Activated CD4-positive, alpha-beta T cell treated with anti-CD3 and anti-CD28 coated beads, Interleukin-2, amount 50 U/mL, for 4 hours (primary cell): Measurements from ENCODE around the gene E4F1.

Experiments
- DNase-seq, 2 experiments: peaks; one replicate each; pipeline ENCODE4 v3.0.0-alpha.2; 2020

Gene E4F1

GRCh38 chr16:2207872-2208271 lies 15.5 kb upstream of the E4F1 start:
- no peak for DNase-seq

DNA sequence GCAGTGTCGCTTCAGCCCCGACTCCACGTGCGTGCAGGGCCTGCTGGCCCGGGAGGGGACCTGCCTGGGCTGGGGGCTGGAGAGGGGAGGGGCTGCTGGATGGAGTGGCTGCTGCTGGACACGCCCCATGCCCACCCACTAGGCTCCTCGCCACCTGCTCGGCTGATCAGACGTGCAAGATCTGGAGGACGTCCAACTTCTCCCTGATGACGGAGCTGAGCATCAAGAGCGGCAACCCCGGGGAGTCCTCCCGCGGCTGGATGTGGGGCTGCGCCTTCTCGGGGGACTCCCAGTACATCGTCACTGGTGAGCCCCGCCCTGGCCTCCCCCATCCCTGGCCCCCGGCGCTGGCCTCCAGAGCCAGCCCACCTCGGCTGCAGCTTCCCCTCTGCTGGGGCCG lies 15.1 kb upstream of the E4F1 start:
- DNase-seq: no peak

GRCh38 chr16:2208772-2209171 lies 14.6 kb upstream of the E4F1 start:
- no peak for DNase-seq

- no peak for DNase-seq
Measured at GRCh38 chr16:2209258-2210008, 14.0 kb upstream of the E4F1 start.

DNA sequence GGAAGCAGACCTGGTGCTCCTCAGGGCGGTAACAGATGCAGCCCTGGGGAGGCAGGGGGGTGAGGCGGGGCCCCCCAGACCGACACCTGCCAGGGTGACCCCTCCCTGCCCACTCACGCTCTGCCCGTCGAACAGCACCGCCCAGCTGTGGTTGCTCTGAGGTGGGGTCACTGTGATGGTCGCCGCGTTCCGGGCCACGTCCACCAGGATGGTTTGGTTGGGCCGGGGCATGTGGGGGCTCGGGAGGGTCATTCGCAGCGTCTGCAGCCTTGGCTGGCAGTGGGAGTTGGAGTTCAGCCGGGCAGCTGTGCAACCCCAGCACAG lies 13.4 kb upstream of the E4F1 start:
- no peak for DNase-seq

DNA sequence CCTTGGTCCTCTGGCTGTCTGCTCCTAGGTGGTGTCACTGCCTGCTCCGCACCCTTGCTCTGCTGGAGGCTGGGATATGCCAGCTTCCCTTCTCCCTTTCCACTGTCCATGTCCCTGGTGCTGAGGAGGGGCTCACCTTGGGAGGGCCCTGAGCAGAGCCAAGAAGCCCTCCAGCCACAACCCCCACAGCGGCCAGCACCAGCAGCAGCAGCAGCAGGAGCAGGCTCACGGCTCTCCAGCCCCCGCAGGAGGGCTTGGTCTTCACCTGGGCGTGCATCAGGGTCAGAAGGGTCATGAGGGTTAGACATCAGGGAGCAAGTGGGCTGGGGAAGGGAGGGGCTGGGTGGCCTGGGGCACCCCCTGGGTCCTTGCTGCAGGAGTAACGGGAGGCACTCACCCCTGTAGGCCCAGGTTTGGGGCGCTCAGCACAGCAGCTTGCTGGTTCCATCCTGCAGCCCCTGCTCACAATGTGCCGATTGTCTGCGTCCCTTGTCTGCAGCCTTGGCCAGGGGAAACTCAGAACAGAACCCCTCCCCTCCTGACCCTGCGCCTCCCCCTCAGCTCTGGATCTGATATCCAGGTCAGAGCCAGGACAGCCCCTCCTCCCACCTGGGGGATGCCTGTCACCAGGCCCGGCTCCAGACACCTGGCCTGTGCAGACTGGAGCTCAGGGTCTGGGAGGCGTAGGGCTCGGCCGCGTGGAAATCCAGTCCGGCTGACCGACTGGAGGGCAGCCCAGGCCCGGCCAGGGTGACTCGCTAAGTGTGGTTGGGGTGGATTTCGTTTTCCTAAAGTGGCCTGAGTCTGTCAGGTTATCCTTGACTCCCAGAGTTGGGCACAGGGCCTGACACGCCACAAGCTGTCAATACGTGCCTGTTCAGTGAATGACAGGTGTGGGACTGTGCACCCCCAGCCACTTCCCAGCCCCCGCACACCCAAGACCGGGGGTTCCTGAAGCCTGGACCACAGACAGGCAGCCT lies 12.7 kb upstream of the E4F1 start, which contains the start of gene BRICD5:
BRICD5 (minus strand) TSS at position 478 of the 980 bp plus-strand sequence; CDS start at position 448, 30 bp downstream.
- DNase-seq: no peak

DNA sequence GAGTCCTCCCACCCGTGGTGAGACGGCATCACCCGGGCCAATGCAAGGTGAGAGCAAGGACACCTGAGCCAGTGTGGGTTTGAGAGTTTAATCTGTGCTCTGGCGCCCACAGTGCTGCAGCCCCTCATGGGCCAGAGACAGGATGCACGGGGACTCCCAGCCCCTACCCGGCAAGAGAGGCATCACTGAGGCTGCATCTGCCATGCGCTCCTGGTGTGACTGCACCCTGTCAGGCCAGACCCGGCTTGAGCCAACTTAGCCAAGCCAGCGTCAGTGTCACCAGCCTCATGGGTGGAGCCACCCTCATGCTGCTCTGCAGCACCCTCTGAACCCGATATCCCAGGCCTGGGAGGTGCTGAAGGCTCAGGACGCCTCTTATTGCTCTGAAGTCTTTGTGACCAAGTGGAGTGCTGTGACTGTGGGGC lies 11.5 kb upstream of the E4F1 start:
- DNase-seq: no peak

DNA sequence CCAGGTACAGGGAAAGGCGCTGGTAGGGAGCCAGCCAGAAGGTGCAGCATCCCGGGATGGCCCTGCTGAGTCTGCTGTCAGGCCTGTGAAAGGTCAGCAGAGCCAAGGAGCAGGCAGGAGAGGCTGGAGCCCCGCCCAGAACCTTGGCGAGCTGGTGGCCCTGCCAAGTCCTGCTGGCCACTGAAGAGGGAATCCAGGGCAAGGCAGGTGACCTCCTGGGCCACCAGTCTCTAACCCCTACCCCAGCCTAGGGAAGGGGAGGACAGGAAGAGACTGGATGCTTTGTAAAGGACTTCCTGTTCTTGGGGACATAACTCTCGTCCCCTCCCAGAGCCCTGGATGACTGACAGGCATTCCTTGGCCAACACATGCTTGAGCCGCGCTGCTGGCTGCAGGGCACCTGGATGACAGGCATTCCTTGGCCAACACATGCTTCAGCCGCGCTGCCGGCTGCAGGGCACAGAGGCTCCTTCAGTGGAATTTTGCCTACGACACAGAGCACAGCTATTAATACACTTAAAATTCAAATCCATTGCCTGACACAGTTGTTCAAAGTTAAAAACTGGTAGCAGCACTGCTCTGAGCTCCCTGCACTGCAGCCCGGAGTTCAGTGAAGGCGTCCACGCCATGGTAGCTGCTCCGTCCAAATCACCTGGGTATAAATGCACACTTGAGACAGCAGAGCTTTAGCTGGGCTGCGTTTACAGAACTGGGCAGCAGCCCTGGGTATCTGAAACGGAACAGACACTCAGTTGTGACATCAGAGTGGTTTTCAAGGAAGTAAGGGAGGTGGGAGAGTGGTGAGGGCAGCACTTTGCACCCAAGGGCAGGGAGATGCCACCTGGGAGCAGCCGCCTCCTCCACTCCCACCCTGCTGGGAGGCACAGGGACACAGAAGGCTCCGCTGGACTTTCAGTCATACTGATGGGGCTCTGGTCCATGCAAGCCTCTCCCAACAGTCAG lies 10.7 kb upstream of the E4F1 start:
- no peak for DNase-seq

DNA sequence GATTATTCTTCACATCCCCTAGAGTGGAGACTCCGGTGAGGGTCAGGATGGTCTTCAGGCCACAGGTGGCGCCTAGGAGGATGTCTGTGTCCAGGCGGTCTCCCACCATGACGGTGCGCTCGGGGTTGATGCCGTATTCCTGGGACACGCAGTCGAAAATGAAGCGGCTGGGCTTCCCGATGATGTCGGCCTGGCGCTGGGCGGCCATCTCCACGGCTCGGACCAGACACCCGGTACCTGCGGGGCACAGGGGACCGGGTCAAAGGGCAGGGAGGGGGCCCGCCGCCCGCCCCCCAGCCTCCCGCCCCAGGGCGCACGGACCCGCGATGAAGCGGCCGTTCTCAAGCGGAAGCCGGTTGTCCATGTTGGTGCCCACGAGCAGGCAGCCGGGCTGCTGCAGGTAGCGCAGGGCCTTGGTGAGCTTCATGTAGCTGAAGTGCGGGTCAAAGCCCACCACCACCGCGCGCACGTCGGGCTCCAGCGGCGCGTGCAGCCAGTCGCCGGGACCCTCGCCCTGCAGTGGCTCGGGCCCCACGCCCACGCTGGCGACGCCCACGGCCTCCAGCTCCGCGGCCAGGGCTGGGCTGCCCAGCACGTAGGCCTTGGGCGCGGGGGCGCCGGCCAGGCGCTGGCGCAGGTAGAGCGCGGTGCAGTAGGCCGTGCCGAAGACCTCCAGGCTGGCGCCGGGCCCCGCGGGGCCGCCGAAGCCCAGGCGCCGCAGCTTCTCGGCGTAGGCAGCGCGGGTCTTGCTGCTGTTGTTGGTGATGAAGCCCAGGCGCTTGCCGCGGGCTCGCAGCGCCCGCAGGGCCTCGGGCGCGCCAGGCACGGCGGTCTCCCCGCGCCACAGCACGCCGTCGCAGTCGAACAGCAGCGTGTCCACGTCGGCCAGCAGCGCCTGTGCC lies 9.3 kb upstream of the E4F1 start:
- DNase-seq: no peak

GRCh38 chr16:2214719-2214968 lies 8.7 kb upstream of the E4F1 start, which contains the start of gene PGP:
TSS of gene PGP (minus strand) at chr16:2214840. CDS start at chr16:2214777, 63 bp downstream.
- no peak for DNase-seq

DNA sequence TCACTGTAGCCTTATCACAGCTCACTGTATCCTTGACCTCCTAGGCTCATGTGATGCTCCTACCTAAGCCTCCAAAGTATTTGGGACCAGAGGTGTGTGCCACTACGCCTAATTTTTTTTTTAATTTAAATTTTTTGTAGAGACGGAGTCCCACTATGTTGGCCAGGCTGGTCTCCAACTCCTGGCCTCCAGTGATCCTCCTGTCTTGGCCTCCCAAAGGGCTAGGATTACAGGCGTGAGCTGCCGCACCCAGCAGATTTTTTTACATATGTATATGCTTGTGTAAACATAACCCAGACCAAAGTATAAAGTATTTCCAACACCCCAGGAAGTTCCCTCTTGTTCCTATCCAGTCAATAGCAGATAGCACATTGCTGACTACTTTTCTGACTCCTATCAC lies 7.1 kb upstream of the E4F1 start:
- no peak for DNase-seq

DNA sequence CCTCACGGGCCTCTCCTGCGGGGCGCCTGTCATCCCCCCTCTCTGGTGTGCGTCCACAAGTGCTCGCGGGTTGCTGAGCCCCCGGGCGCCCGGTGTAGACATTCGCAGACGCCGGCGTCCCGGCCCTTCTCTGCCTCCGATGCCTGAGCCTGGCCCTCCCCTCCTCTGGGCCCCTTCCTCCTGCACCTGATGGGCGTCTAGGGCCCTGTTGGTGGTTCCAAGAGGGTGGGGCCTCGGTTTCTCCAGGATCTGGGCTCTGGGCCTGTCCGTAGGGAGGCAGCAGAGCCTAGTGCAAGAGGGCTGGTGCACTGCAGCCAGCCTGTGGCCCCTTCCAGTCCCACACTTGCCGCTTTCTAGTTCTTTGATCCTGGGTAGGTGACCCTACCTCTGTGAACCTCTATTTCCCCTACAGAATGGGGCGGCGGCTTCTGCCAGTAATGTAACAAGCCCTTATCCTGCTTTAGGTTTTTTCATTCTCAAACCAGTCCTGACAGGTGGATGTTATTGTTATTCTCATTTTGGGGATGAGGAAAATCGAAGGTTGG lies 623 bp downstream of the E4F1 start:
- DNase-seq: peak in 1 of 2 experiments; percentile 10

DNA sequence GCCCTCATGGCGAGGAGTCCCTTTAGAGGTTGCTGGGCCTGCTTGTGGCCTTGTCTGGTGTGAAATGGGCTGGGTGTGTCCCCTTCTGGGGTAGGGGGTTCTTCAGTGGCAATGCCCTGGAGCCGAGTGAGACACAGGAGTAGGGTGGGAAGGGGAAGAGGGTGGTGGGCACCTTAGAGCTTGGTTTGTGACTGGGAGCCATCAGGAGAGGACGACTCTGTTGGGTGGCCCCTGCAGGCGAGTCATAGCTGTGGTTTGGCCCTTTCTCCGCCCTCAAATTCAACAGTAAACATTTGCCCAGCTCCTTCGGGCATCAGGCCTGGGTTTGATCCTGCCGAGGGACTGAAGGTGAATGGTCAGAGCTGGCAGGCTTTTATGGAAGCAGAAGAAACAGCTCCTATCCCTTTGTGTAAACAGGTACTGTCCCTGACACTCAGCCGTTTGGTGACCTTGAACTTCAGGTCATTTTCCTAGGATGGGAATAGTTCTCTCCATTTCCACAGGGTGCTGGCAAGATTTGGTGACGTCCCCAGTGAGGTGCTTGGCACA lies 2.9 kb downstream of the E4F1 start:
- DNase-seq: no peak

GRCh38 chr16:2226918-2227317 lies 3.5 kb downstream of the E4F1 start:
- no peak for DNase-seq

DNA sequence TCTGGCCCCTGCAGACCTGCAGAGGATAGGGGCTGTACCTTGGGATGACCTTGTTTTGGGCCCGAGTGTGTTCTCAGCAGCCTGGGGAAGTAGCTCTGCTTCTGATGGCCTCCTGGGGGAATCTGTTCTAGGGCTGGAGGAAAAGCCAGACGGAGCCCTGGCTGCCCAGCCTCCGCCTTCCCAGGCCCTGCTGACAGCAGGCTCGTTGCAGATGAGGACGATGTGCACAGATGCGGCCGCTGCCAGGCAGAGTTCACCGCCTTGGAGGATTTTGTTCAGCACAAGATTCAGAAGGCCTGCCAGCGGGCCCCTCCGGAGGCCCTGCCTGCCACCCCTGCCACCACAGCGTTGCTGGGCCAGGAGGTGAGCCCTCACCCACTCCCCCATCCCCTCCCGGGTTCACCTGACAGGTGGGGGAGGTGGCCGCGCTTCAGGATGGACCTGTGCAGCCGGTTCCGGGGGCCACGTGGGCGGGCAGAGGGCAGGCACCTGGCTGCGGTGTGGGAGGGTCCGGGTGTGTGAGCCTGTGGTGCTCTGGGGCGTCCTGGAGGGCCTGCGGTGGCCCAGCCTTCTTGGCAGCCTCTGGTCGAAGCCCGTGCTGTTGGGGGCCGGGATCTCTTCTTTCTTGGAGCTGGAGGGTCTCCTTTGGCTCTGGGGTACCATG lies 4.9 kb downstream of the E4F1 start:
- DNase-seq: no peak

DNA sequence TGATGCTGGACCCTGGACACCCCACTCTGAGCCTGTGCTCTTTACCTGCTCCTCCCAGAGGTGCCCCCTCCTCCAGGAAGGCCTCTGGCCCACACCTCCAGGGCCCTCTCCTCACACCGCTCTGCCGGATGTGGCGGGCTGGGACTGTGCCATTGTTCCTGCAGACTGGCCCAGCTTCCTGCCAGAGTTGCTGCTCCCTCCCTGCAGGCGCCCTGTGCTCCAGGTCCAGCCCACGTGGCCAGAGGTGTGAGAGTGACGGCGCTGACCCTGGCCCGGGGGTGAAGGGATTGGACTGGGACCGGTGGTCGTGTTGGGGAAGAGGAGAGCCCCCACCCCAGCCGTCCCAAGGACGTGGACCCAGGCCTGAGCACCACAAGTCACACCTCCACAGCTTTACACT lies 5.7 kb downstream of the E4F1 start:
- no peak for DNase-seq

GRCh38 chr16:2229632-2230250 lies 6.3 kb downstream of the E4F1 start:
- no peak for DNase-seq

GRCh38 chr16:2230376-2230775 lies 7.0 kb downstream of the E4F1 start:
- DNase-seq: no peak

- DNase-seq: no peak
Measured at GRCh38 chr16:2231016-2231931, 7.9 kb downstream of the E4F1 start.
